ENCODE data around the gene C16orf86. TPM values are rescaled to one million over a fixed set of nuclear protein-coding genes. Genes with fewer than 3 reads are reported as not detected.
A peak's percentile ranks its signal among the peaks of the same experiment; 100 is the strongest.

Gene C16orf86
- total RNA-seq, 1 experiment from 2014 or later = 0.65 TPM

DNA sequence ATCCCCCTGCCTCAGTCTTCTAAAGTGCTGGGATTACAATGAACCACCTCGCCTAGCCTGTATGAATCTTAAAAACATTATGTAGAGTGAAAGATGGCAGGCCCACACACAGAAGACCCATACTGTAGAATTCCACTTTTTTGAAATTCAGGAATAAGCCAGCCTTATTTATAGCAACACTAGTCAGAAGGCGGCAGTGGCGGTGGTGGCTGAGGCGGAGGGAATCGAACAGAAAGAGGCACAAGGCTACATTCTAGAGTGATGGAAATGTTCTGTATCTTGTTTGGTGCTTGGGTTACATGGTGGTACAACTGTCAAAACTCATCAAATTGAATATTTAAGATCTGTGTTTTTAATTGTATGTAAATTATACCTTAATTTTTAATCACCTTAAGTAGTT lies 41.2 kb downstream of the C16orf86 start:
- Mint-ChIP-seq H3K27me3 (ENCODE audit: insufficient read depth, unreplicated experiment) (no peaks in the 10 kb centered on the region), H3K27ac (ENCODE audit: low read depth, unreplicated experiment) (no peak overlapping the region), H3K9me3 (ENCODE audit: unreplicated experiment) (no peaks in the 10 kb centered on the region), H3K4me3 (ENCODE audit: unreplicated experiment) (no peak overlapping the region), H3K4me1 (ENCODE audit: insufficient read depth, unreplicated experiment) (peaks cover 25% of the 10 kb centered on the region), H3K36me3 (ENCODE audit: insufficient read depth, unreplicated experiment) (no peaks in the 10 kb centered on the region)
- intact Hi-C loops (cut with micrococcal nuclease) = no loop called here
- ChIA-PET CTCF (interaction anchor here (1.1 kb wide), 1 partner anchor 40 kb away, joined by 3 read pairs; no protein-coding TSS in a partner anchor), POLR2A (interaction anchor here (0.6 kb wide), 1 partner anchor 56 kb away, joined by 3 read pairs; no protein-coding TSS in a partner anchor)
- TF ChIP-seq CTCF (IDR thresholded peaks at IDR 0.05; ENCODE audit: unreplicated experiment) = no peak
- no peak for DNase-seq (ENCODE audit: unreplicated experiment)
- no TSS peak for BruUV-seq (replicated peaks)

GRCh38 chr16:67708368-67708771 lies 41.8 kb downstream of the C16orf86 start:
- no peak overlapping the region for H3K4me3 Mint-ChIP-seq (ENCODE audit: unreplicated experiment)
- TF ChIP-seq CTCF (IDR thresholded peaks at IDR 0.05; ENCODE audit: unreplicated experiment) = no peak
- peak; percentile 30 for DNase-seq (ENCODE audit: unreplicated experiment)
- no TSS peak for BruUV-seq (replicated peaks)
- POLR2A ChIA-PET = interaction anchor here (0.5 to 0.6 kb wide), 2 partner anchors 56 to 342 kb away, joined by 3 read pairs; no protein-coding TSS in a partner anchor
- no peaks in the 10 kb centered on the region for H3K36me3 Mint-ChIP-seq (ENCODE audit: insufficient read depth, unreplicated experiment)
- H3K4me1 Mint-ChIP-seq (ENCODE audit: insufficient read depth, unreplicated experiment) = peaks cover 22% of the 10 kb centered on the region
- H3K27ac Mint-ChIP-seq (ENCODE audit: low read depth, unreplicated experiment) = no peak overlapping the region
- intact Hi-C loops (cut with micrococcal nuclease) = no loop called here
- CTCF ChIA-PET = interaction anchor here (1.1 kb wide), 1 partner anchor 40 kb away, joined by 3 read pairs; no protein-coding TSS in a partner anchor
- no peaks in the 10 kb centered on the region for H3K27me3 Mint-ChIP-seq (ENCODE audit: insufficient read depth, unreplicated experiment)
- no peaks in the 10 kb centered on the region for H3K9me3 Mint-ChIP-seq (ENCODE audit: unreplicated experiment)

GRCh38 chr16:67709050-67709449 lies 42.4 kb downstream of the C16orf86 start:
- ChIA-PET CTCF (interaction anchor here (1.4 kb wide), 1 partner anchor 147 kb away, joined by 4 read pairs; the partner anchor contains the start of gene CTCF), POLR2A (interaction anchor here (0.6 kb wide), 1 partner anchor 1935 kb away, joined by 4 read pairs; no protein-coding TSS in a partner anchor)
- no peak overlapping the region for H3K4me3 Mint-ChIP-seq (ENCODE audit: unreplicated experiment)
- H3K9me3 Mint-ChIP-seq (ENCODE audit: unreplicated experiment) = no peaks in the 10 kb centered on the region
- no TSS peak for BruUV-seq (replicated peaks)
- TF ChIP-seq CTCF (IDR thresholded peaks at IDR 0.05; ENCODE audit: unreplicated experiment) = no peak
- peaks cover 18% of the 10 kb centered on the region for H3K4me1 Mint-ChIP-seq (ENCODE audit: insufficient read depth, unreplicated experiment)
- H3K27ac Mint-ChIP-seq (ENCODE audit: low read depth, unreplicated experiment) = no peak overlapping the region
- H3K27me3 Mint-ChIP-seq (ENCODE audit: insufficient read depth, unreplicated experiment) = no peaks in the 10 kb centered on the region
- no peak for DNase-seq (ENCODE audit: unreplicated experiment)
- intact Hi-C loops (cut with micrococcal nuclease) = no loop called here
- no peaks in the 10 kb centered on the region for H3K36me3 Mint-ChIP-seq (ENCODE audit: insufficient read depth, unreplicated experiment)

- no peak overlapping the region for H3K4me3 Mint-ChIP-seq (ENCODE audit: unreplicated experiment)
- POLR2A ChIA-PET = interaction anchor here (2.0 kb wide), 1 partner anchor 9 kb away, joined by 4 read pairs; no protein-coding TSS in a partner anchor
- H3K27me3 Mint-ChIP-seq (ENCODE audit: insufficient read depth, unreplicated experiment) = no peaks in the 10 kb centered on the region
- no peak overlapping the region for H3K27ac Mint-ChIP-seq (ENCODE audit: low read depth, unreplicated experiment)
- H3K36me3 Mint-ChIP-seq (ENCODE audit: insufficient read depth, unreplicated experiment) = no peaks in the 10 kb centered on the region
- DNase-seq (ENCODE audit: unreplicated experiment) = no peak
- no peak for TF ChIP-seq CTCF (IDR thresholded peaks at IDR 0.05; ENCODE audit: unreplicated experiment)
- peaks cover 18% of the 10 kb centered on the region for H3K4me1 Mint-ChIP-seq (ENCODE audit: insufficient read depth, unreplicated experiment)
- intact Hi-C loops (cut with micrococcal nuclease) = no loop called here
- no peaks in the 10 kb centered on the region for H3K9me3 Mint-ChIP-seq (ENCODE audit: unreplicated experiment)
- BruUV-seq (replicated peaks) = no TSS peak
- CTCF ChIA-PET = no interaction called here
Measured at GRCh38 chr16:67710607-67711006, 44.0 kb downstream of the C16orf86 start.
